OCI-LY3 (cell line): ENCODE measurements around the gene SCUBE3.

Experiments
- H2AFZ ChIP-seq: fragments of 200-600, 300-600 bp; shearing (Covaris generic); 2 replicates; pipeline ENCODE4 v1.6.0; 2014; ENCODE audit warnings: antibody characterized with exemption, low read depth, low read length
- H3K27ac ChIP-seq: fragments of 200-600, 300-600 bp; sonication (generic); 2 replicates; pipeline ENCODE4 v1.5.1; 2014; ENCODE audit warnings: mild to moderate bottlenecking, low read length, moderate library complexity, mixed read lengths
- H3K27me3 ChIP-seq: fragments of 200-600, 300-600 bp; sonication (generic); 2 replicates; pipeline ENCODE4 v1.6.1; 2014; ENCODE audit warnings: low read depth, low read length, mixed read lengths
- H3K36me3 ChIP-seq: fragments of 200-600, 300-600 bp; sonication (generic); replicated peaks from 2 replicates; pipeline ENCODE3; 2014; ENCODE audit warnings: low read depth, low read length, mixed read lengths
- H3K4me1 ChIP-seq: fragments of 300-600, 200-600 bp; sonication (generic); 2 replicates; pipeline ENCODE4 v1.6.1; 2014; ENCODE audit warnings: low read length, mixed read lengths
- H3K4me2 ChIP-seq: fragments of 200-600, 300-600 bp; sonication (generic); 2 replicates; pipeline ENCODE4 v1.6.1; 2014; ENCODE audit warnings: low read length, mixed read lengths
- H3K4me3 ChIP-seq: fragments of 300-600, 200-600 bp; sonication (generic); 2 replicates; pipeline ENCODE4 v1.5.1; 2014; ENCODE audit warnings: antibody characterized with exemption, mild to moderate bottlenecking, low read length, moderate library complexity
- H3K79me2 ChIP-seq: fragments of 300-600, 200-600 bp; shearing (Covaris generic); 2 replicates; pipeline ENCODE4 v1.6.1; 2014; ENCODE audit warnings: mild to moderate bottlenecking, low read length, mixed read lengths
- H3K9ac ChIP-seq: fragments of 300-600, 200-600 bp; shearing (Covaris generic); 2 replicates; pipeline ENCODE4 v1.6.0; 2014; ENCODE audit warnings: mild to moderate bottlenecking, low read length, moderate library complexity
- H3K9me3 ChIP-seq: fragments of 200-600, 300-600 bp; shearing (Covaris generic); 2 replicates; pipeline ENCODE4 v1.6.1; 2014; ENCODE audit warnings: low read length, mixed read lengths; ENCODE audit not compliant: insufficient read depth
- H4K20me1 ChIP-seq: fragments of 200-600, 300-600 bp; sonication (generic); 2 replicates; pipeline ENCODE4 v1.6.1; 2016; ENCODE audit warnings: low read length, mixed read lengths; ENCODE audit not compliant: insufficient read depth
- EZH2phosphoT487 ChIP-seq: fragments of 200-600 bp; shearing (Covaris generic); IDR thresholded peaks from 2 replicates; pipeline ENCODE4 v1.6.1; 2018; ENCODE audit warnings: antibody characterized with exemption, mixed run types, low read depth
- TF ChIP-seq, protein P1 (sequence below): fragments of 200-600, 300-600 bp; sonication (generic); IDR thresholded peaks from 2 replicates; pipeline ENCODE4 v1.5.1; 2014; ENCODE audit warnings: antibody characterized with exemption, low read length, low read depth

Gene SCUBE3

DNA sequence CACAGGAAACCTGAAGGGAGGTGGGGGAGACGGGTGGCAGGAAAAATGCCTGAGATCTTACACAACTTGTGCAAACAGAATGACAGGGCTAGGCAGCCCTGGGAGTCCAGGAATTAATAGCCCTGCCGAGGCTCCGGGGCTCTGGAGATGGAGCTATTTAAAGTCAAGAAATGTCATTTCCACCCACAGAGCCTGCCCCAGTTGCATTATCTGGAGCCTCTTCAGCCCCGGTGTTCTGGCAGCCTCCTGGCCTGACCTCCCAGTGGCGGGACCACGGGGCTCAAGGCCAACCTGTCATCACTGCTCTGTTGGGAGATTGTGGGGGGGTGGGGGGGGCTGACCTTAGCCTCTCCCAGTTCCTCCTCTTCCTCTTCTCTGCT lies 28.5 kb upstream of the SCUBE3 start:
- no peak overlapping the region for H2AFZ ChIP-seq
- no peak for TF ChIP-seq EZH2phosphoT487
- TF ChIP-seq, protein P1, sequence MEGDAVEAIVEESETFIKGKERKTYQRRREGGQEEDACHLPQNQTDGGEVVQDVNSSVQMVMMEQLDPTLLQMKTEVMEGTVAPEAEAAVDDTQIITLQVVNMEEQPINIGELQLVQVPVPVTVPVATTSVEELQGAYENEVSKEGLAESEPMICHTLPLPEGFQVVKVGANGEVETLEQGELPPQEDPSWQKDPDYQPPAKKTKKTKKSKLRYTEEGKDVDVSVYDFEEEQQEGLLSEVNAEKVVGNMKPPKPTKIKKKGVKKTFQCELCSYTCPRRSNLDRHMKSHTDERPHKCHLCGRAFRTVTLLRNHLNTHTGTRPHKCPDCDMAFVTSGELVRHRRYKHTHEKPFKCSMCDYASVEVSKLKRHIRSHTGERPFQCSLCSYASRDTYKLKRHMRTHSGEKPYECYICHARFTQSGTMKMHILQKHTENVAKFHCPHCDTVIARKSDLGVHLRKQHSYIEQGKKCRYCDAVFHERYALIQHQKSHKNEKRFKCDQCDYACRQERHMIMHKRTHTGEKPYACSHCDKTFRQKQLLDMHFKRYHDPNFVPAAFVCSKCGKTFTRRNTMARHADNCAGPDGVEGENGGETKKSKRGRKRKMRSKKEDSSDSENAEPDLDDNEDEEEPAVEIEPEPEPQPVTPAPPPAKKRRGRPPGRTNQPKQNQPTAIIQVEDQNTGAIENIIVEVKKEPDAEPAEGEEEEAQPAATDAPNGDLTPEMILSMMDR = no peak

GRCh38 chr6:35185971-35186370 lies 27.8 kb upstream of the SCUBE3 start:
- Histone ChIP-seq H3K4me2 (no peak overlapping the region), H3K27me3 (0 out of 2 replicates have a peak, but pooled peaks cover 3% of the 10 kb centered on the region), H2AFZ (no peak overlapping the region), H3K79me2 (no peaks in the 10 kb centered on the region), H3K36me3 (no peaks in the 10 kb centered on the region), H3K27ac (no peak overlapping the region), H3K4me1 (peaks cover 3% of the 10 kb centered on the region; the same call in 1 of the 2 replicates), H3K9me3 (no peaks in the 10 kb centered on the region), H3K4me3 (no peak overlapping the region), H4K20me1 (no peaks in the 10 kb centered on the region), H3K9ac (no peak overlapping the region)
- TF ChIP-seq EZH2phosphoT487 = no peak
- TF ChIP-seq, protein P1 = no peak

More for the DNA sequence above, 28.5 kb upstream of the SCUBE3 start:
- Histone ChIP-seq H4K20me1 (no peaks in the 10 kb centered on the region), H3K4me2 (no peak overlapping the region), H3K27me3 (0 out of 2 replicates have a peak, but pooled peaks cover 3% of the 10 kb centered on the region), H3K9me3 (no peaks in the 10 kb centered on the region), H3K27ac (no peak overlapping the region), H3K36me3 (no peaks in the 10 kb centered on the region), H3K4me3 (no peak overlapping the region), H3K4me1 (peaks cover 3% of the 10 kb centered on the region; the same call in 1 of the 2 replicates), H3K79me2 (no peaks in the 10 kb centered on the region), H3K9ac (no peak overlapping the region)

DNA sequence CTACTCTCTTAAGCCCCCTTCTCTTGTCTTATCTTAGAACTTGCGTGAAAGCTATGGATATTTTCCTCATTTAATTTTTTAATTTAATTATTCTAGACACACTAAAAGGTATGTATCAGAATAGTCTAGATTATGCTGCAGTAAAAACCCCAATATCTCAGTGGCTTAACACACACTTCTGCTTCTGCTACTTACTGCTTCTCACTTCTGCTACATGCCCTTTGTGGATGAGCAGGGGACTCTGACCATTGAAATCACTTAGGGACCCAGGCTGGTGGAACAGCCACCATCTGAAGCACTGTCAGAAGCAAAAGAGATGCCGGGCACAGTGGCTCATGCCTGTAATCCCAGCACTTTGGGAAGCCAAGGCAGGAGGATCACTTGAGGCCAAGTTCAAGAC lies 27.2 kb upstream of the SCUBE3 start:
- no peaks in the 10 kb centered on the region for H3K79me2 ChIP-seq
- H3K27ac ChIP-seq = no peak overlapping the region

GRCh38 chr6:35188886-35189285 lies 24.9 kb upstream of the SCUBE3 start:
- Histone ChIP-seq H4K20me1 (no peaks in the 10 kb centered on the region), H3K9ac (no peak overlapping the region), H3K4me1 (peaks cover 3% of the 10 kb centered on the region; the same call in 1 of the 2 replicates), H3K27me3 (0 out of 2 replicates have a peak, but pooled peaks cover 3% of the 10 kb centered on the region), H3K9me3 (no peaks in the 10 kb centered on the region), H3K4me2 (no peak overlapping the region), H3K36me3 (no peaks in the 10 kb centered on the region), H3K27ac (no peak overlapping the region), H3K4me3 (no peak overlapping the region), H3K79me2 (no peaks in the 10 kb centered on the region), H2AFZ (no peak overlapping the region)
- TF ChIP-seq, protein P1 = no peak
- no peak for TF ChIP-seq EZH2phosphoT487

More for the DNA sequence above, 27.2 kb upstream of the SCUBE3 start:
- Histone ChIP-seq H2AFZ (no peak overlapping the region), H3K9ac (no peak overlapping the region), H3K4me2 (no peak overlapping the region), H3K9me3 (no peaks in the 10 kb centered on the region), H3K36me3 (no peaks in the 10 kb centered on the region), H4K20me1 (no peaks in the 10 kb centered on the region), H3K4me1 (peaks cover 3% of the 10 kb centered on the region; the same call in 1 of the 2 replicates), H3K27me3 (0 out of 2 replicates have a peak, but pooled peaks cover 3% of the 10 kb centered on the region), H3K4me3 (no peak overlapping the region)
- TF ChIP-seq, protein P1 = no peak
- TF ChIP-seq EZH2phosphoT487 = no peak
